GM12878 (cell line): Measurements from ENCODE around the gene DLG2.

Experiments
- EP300 ChIP-seq, 2 experiments: fragments of 150-350 bp in 1 of 2; IDR thresholded peaks; 2 replicates each; pipeline ENCODE4 v1.6.1; 2011 to 2012; ENCODE audit warnings: low read depth in 2 of 2, low read length in 2 of 2, borderline replicate concordance in 1 of 2, improper control_type of control experiment in 1 of 2, inconsistent platforms in 1 of 2; ENCODE audit not compliant: control insufficient read depth in 1 of 2
- MTA3 ChIP-seq: IDR thresholded peaks from 2 replicates; pipeline ENCODE4 v1.6.1; 2012; ENCODE audit warnings: low read length, inconsistent platforms, borderline replicate concordance
- PML ChIP-seq: IDR thresholded peaks from 2 replicates; pipeline ENCODE4 v1.6.1; 2012; ENCODE audit warnings: low read length, inconsistent platforms
- RCOR1 ChIP-seq: conservative IDR thresholded peaks from 2 replicates; pipeline ENCODE4 v1.6.1; 2012; ENCODE audit warnings: low read depth, low read length, improper control_type of control experiment
- TF ChIP-seq, protein P1 (sequence below), 3 experiments: IDR thresholded peaks in 2 of 3; conservative IDR thresholded peaks in 1 of 3; 2 replicates each; pipeline ENCODE4 v1.5.1; 2011; ENCODE audit warnings: low read depth in 3 of 3, low read length in 3 of 3, mild to moderate bottlenecking in 3 of 3, control low read depth in 2 of 3, moderate library complexity in 2 of 3, inconsistent platforms in 1 of 3, mixed read lengths in 1 of 3; ENCODE audit not compliant: control insufficient read depth in 2 of 3, insufficient read depth in 1 of 3; ENCODE audit errors: extremely low read depth in 1 of 3

DNA sequence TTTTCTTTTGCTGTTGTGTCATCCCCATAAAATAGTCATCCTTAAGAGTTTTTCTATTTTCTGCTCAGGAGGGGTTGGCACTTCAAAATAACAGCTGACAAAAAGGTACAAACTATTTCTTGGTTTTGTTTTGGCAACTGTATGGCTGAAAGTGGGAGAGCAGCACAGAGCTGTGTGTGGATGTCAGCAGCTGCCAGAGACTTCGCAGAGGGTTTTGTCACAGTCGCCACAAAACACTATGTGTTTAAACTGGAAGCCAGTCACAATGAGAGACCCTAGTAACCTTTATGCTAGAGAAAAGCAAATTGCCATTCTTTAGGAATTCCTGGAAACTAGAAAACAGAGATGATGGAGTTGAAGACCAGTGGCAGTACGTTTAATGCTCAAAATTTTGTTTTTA, 2151.4 kb downstream of the DLG2 start:
- TF ChIP-seq PML = no peak
- TF ChIP-seq, protein P1, sequence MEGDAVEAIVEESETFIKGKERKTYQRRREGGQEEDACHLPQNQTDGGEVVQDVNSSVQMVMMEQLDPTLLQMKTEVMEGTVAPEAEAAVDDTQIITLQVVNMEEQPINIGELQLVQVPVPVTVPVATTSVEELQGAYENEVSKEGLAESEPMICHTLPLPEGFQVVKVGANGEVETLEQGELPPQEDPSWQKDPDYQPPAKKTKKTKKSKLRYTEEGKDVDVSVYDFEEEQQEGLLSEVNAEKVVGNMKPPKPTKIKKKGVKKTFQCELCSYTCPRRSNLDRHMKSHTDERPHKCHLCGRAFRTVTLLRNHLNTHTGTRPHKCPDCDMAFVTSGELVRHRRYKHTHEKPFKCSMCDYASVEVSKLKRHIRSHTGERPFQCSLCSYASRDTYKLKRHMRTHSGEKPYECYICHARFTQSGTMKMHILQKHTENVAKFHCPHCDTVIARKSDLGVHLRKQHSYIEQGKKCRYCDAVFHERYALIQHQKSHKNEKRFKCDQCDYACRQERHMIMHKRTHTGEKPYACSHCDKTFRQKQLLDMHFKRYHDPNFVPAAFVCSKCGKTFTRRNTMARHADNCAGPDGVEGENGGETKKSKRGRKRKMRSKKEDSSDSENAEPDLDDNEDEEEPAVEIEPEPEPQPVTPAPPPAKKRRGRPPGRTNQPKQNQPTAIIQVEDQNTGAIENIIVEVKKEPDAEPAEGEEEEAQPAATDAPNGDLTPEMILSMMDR (IDR thresholded peaks at IDR 0.05 in 2 of 3, conservative IDR thresholded peaks at IDR 0.05 in 1 of 3; ENCODE audit: control insufficient read depth in 2 of 3, extremely low read depth in 1 of 3, insufficient read depth in 1 of 3, low read depth in 3 of 3, low read length in 3 of 3) = no peak
- TF ChIP-seq EP300 (IDR thresholded peaks at IDR 0.05; ENCODE audit: borderline replicate concordance in 1 of 2, control insufficient read depth in 1 of 2, low read depth in 2 of 2, low read length in 2 of 2) = no peak
- no peak for TF ChIP-seq MTA3
- TF ChIP-seq RCOR1 = no peak
